Stimulated activated CD4-positive, alpha-beta T cell treated with anti-CD3 and anti-CD28 coated beads, Interleukin-4, amount 100 ng/mL, for 24 hours (primary cell): ENCODE results near the gene KCNIP3.

ENCODE experiments used
- DNase-seq: peaks from one replicate; pipeline ENCODE4 v3.0.0-alpha.2; 2020

Gene KCNIP3

GRCh38 chr2:95275151-95275515 is 22.0 kb upstream of the KCNIP3 start:
- DNase-seq, result no peak

DNA sequence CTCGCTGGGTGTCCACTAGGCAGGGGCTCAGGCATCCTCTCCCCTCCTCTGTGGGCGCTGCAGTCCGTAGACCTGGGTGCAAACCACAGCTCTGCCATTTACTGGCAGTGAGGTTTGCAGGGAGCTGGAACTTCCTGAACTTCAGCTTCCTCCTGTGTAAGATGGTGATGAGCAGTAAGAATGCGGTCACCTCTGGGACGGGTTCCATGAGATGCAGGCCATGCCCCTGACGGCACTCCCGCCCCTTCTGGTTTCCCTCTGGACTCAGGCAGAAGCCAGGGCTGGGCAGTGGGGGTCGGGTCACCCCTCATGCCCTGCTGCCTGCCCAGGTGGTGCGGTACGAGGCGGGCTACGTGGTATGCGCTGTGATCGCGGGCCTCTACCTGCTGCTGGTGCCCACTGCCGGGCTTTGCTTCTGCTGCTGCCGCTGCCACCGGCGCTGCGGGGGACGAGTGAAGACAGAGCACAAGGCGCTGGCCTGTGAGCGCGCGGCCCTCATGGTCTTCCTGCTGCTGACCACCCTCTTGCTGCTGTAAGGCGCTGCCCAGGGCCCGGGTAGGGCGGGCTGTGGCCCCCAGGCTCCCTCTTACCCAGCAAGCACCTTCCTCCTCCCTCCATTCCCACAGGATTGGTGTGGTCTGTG is 21.4 kb upstream of the KCNIP3 start:
- DNase-seq, result no peak

- no peak for DNase-seq
Measured at GRCh38 chr2:95276244-95276887, 20.8 kb upstream of the KCNIP3 start.

DNA sequence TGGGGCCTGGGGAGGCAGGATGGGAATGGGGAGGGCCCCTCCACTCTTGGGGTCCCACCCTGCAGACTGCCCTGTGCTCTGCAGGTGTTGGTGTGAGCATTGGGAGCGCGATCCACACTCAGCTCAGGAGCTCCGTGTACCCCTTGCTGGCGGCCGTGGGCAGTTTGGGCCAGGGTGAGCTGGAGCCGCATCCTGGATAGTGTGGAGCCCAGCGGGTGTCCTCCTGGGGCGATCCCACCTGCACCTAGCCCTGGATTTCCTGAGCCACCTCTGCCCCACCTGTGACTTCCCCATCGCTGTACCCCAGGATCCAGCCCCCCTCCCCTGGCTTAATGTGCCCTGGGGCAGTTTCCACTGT is 20.3 kb upstream of the KCNIP3 start:
- no peak for DNase-seq

DNA sequence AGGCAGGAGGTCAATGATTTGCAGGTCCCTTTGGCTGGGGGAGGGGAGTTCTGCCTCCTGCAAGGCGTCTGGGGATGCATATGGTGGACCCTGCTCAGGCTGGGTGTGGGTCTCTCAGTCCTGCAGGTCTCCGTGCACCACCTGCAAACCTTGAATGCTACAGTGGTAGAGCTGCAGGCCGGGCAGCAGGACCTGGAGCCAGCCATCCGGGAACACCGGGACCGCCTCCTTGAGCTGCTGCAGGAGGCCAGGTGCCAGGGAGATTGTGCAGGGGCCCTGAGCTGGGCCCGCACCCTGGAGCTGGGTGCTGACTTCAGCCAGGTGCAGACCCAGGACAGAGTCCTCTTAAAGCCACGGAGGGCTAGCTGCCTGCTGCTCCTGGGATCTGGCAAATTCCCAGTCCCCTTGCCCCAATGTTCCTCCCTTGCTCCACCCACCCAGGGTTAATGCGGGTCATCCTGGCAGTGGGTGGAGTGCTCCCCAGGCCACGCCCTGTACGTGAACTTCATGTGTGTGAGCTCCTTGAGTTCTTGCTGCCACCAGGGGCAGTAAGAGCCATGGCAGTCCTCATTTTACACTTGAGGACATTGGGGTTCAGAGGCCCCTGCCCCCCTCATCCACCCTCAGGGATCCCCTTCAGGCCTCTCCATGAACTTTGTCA is 19.8 kb upstream of the KCNIP3 start:
- DNase-seq, result no peak

DNA sequence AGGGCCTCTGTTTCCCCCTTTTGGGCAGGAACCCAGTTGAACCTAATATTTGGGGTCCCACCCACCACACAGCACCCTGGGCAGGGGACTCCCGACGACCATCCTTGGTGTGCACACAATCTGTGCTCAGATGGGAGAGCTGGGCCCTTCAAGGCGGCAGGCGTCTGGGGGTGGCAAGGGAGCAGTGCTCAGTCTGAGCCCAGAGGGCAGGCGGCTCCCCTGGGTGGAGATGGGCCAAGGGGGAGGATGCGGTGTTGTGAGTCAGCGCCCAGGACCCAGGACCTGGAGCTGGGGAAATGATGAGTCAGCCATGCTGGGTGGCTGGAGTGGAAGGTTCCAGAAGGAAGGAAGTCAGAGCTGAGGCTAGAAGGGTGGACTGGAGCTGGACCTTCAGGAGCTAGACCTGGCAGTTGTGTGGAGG is 19.1 kb upstream of the KCNIP3 start:
- DNase-seq, result no peak

DNA sequence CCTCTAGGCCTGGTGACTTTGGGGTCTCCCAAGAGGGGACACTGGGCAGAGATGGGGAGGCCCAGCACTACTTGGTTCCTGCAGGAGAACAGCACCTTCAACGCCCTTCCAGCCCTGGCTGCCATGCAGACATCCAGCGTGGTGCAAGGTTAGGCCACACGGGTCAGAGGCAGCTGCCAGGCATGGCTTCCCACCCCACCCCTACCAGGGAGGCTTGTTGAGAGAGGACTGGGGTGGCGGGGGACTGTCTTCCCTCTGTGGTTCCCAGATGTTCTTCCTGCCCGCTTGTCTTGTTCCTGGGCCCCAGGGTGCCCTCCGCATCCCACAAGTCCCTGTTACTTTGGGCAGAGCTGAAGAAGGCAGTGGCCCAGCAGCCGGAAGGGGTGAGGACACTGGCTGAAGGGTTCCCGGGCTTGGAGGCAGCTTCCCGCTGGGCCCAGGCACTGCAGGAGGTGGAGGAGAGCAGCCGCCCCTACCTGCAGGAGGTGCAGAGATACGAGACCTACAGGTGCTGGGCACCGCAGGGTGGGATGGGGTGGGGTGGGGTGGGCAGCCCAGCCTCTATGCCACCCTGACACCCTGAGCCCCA is 18.4 kb upstream of the KCNIP3 start:
- no peak for DNase-seq

- DNase-seq, result no peak
Measured at GRCh38 chr2:95279435-95280035, 17.6 kb upstream of the KCNIP3 start.

DNA sequence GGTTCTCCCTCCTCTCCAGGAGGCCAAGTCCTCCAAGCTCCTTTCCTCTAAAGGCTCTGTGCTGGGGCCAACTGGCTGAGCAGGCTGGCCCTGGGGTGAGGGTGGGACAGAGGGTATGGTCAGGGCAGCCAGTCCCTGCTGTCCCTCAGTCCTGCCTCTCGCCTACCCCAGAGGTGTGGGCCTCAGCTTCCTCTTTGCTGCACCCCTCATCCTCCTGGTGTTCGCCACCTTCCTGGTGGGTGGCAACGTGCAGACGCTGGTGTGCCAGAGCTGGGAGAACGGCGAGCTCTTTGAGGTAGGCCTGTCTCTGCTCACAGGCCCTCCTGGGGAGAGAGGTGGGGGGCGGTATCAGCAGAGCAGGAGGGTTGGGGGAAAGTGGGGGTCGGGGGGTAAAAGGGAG is 16.1 kb upstream of the KCNIP3 start:
- no peak for DNase-seq

GRCh38 chr2:95281786-95282185 is 15.4 kb upstream of the KCNIP3 start:
- no peak for DNase-seq

DNA sequence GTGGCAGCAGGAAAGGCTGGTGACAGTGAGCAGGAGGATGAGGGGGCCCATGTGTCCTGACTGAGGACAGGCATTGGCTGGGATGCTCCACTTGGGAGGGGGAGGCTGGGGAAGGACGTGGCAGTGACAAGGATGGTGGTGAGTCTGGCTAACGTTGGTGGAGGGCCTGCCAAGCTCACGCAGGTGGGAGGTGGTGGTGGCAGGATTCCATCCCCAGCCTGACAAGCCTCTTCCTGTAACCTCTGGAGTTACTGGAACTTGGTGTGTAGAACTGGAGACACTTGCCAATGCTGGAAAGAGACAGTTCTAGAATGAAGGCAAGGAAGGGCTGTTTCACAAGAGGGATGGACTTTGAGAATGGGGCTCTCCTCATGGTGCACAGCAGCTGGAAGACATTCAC is 14.7 kb upstream of the KCNIP3 start:
- no peak for DNase-seq

- DNase-seq, result no peak
Measured at GRCh38 chr2:95283562-95283961, 13.6 kb upstream of the KCNIP3 start.

DNA sequence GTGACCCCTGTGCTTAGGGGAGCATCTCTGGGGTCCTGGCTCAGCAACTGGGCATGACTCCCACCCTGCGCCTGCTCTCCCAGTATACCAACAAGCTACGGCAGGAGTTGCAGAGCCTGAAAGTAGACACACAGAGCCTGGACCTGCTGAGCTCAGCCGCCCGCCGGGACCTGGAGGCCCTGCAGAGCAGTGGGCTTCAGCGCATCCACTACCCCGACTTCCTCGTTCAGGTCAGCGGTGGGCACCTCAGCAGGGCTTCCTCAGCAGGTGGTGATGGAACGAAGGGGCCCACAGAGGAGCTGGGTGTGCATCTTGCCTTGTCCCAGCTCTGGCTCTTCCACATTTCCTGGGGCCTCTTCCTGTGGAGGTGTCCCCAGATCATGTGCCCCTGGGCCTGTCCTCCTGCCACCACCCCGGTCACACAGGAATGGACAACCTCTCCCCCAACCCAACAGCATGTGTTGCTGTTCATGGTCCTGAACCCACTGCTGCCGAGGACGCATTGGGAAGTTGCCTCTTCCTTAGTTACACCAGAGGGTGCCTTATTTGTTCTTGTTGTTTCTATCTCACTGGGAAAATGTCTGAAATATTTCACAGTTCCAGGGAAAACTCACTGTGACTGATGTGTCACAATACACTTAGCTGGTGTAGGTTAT is 12.1 kb upstream of the KCNIP3 start:
- no peak for DNase-seq

DNA sequence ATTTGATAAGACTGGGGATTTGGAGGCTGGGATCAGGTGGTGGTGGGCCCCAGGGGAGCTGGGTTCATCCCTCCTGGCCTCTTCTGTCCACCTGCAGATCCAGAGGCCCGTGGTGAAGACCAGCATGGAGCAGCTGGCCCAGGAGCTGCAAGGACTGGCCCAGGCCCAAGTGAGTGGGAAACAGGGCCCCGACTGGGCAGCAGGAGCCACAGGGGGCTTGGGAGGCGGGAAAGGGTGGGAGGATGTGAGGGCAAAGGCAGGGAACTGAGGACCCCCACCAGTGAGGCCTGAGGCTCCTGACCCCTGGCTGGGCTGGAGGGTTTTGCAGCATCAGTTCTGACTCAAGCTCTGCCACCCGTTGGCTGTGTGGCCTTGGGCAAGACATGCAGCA is 11.6 kb upstream of the KCNIP3 start:
- DNase-seq, result no peak

DNA sequence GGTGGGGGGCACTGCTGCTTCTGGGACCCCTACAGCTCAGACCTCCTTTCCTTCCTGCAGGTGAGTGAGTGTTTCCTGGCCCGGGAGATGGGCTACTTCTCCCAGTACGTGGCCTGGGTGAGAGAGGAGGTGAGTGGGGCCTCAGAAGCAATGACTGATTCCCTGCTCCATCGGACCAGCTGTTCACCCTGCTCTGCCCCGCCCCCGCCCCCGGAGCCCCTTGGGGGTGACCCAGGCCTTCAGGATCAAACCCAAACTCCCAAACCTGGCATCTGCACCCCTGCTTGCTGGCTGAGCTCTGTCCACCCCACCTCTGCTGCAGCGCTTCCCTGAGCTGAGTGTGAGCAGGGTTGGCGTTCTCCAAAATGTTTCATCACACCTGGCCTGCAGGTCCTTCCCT is 9.8 kb upstream of the KCNIP3 start:
- no peak for DNase-seq

DNA sequence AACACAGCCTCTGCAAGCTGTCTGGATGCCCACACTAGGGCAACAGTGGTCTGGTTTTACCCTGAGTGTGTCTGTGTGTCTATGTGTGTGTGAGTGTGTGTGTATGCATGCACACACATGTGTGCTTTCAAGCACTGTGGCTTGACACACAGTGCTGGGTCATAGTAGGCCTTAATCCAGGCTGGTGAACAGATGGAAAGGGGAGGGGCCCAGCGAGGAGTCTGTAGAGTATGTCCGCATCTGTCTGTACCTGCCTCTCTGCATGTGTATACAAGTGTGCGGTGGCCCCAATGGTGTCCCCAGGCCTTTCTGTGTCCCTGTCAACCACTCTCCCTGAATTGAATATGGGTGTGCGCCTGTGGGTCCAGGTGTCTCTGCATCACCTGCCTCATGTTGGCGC is 9.3 kb upstream of the KCNIP3 start:
- DNase-seq, result no peak

- no peak for DNase-seq
Measured at GRCh38 chr2:95289253-95289652, 7.9 kb upstream of the KCNIP3 start.

DNA sequence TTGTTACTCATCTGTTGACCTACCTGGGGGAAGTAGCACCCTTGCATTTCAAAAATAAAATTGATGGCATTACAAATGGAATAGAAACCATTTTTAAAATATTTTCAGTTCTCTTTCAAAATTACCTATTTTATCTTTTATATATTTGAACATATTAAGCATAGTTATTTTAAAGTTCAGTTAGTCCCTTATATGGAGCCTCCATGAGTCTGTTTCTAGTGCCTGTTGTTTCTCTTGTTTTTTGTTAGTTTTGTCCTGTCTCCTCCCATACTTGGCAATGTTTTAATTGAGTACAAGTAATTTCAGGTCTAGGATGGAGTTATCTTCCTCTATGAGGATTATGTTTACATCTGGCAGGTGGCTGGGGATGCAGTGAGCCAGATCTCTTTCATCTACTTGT is 5.9 kb upstream of the KCNIP3 start:
- no peak for DNase-seq

DNA sequence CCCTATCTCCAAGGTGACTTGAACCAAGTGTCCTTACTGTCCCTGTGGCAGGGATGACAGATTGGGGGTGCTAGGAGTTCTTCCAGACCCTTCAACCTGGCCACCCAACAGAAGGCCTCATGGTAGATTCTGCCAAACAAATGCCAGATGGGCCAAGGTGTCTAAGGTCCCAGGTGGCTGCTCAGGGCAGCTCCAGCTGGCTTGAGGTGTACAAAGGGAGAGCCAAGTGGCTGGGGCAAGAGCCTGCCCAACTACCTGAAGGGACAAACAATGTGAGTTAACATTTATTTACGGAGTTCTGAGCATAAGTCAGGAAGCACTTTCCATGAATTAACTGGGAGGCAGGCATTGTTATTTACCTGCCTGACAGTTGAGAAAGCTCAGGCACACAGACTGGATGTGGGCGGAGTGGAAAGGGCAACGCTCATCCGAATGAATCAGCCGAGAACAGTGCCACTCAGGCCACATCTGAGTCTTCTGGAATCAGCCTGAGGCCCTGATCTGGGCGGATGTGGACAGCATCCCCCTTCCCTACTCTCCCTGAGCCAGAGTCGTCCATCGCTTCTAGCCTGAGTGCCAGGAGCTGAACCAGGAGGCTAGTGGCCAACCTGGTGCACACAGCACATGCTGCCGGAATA is 4.4 kb upstream of the KCNIP3 start:
- no peak for DNase-seq

DNA sequence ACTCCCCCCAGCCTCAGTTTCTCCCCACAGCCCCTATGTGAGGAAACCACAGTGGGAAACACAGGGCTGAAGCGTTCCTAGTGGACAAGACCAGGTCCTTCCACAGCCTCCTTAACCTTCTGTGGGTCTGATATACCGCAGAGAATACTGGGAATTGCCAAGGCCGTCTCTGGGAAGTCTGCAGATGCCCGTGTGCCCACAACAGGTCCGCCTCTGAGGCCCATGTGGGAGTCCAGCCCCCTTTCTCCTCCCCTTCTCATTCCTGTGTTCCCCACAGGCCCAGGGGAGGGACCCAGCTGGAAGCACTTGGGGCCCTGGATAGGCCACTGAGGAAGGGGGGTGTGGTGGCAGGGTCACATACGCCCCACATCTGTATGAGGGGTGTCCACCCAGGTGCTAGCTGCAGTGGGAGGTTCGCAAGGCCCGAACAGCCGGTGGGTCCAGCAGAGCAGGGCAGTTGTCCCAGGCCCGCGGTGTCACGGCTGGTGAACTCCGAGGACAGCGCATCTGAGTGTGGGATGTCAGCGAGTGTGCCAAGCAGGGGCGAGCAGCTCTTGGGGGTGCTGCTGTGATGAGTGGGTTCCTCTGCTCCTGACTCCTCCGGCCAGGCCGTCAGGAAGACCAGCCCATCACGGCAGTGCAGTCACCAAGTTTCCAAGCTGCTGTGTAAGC is 2.4 kb upstream of the KCNIP3 start:
- DNase-seq, result no peak

DNA sequence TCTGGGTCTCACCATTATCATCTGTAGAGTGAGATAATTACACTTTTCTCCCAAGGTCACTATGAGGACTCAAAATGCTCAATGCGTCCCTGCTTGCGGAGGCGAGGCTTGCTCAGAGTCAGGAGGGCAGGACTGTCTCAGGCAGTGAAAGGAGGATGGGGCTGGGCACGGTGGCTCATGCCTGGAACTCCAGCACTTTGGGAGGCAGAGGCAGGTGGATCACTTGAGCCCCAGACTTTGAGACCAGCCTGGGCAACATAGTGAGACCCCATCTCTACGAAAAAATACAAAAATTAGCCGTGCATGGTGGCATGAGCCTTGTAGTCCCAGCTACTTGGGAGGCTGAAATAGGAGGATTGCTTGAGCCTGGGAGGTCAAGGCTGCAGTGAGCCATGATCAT is 1.8 kb upstream of the KCNIP3 start:
- no peak for DNase-seq

GRCh38 chr2:95296011-95296410 is 1.1 kb upstream of the KCNIP3 start:
- DNase-seq, result no peak
